Breast epithelium (tissue), 4 donors: ENCODE data around the gene ADAMTSL5. TPM values are rescaled to one million over a fixed set of nuclear protein-coding genes. Genes with fewer than 3 reads are reported as not detected.

ENCODE experiments used
- DNase-seq, 2 donors: peaks; one replicate each; pipeline ENCODE4 v3.0.0-alpha.2; 2019; ENCODE audit warnings: low spot score in 2 of 2
- H3K27ac ChIP-seq, 2 donors: fragments of 200-600 bp; sonication (generic) in 1 of 2; one replicate each; pipeline ENCODE4 v1.5.1; 2016 to 2019; ENCODE audit warnings: mild to moderate bottlenecking in 1 of 2
- H3K27me3 ChIP-seq, 2 donors: fragments of 200-600 bp; sonication (generic) in 1 of 2; one replicate each; pipeline versions ENCODE4 v1.5.1 to v1.6.0; 2017 to 2019; ENCODE audit warnings: control low read depth in 1 of 2, mild to moderate bottlenecking in 1 of 2
- H3K36me3 ChIP-seq: fragments of 200-600 bp; one replicate; pipeline ENCODE4 v1.5.1; 2019
- H3K4me1 ChIP-seq, 2 donors: fragments of 200-600 bp; sonication (generic); one replicate each; pipeline ENCODE4 v1.5.1; 2016 to 2019; ENCODE audit warnings: control low read depth in 1 of 2
- H3K4me3 ChIP-seq, 3 donors: fragments of 200-600 bp; sonication (generic); 1 replicate in 2 of 3; 2 replicates in 1 of 3; pipeline ENCODE4 v1.5.1; 2016 to 2019; ENCODE audit warnings: mild to moderate bottlenecking in 3 of 3, moderate library complexity in 2 of 3
- H3K9me3 ChIP-seq, 2 donors: fragments of 200-600 bp; sonication (generic) in 1 of 2; one replicate each; pipeline ENCODE4 v1.5.1; 2016 to 2019; ENCODE audit warnings: control low read depth in 1 of 2
- CTCF ChIP-seq, 3 donors: fragments of 450-650 bp; IDR thresholded peaks; one replicate each; pipeline ENCODE4 v1.5.1; 2016 to 2017; ENCODE audit warnings: antibody characterized with exemption in 3 of 3, mild to moderate bottlenecking in 3 of 3, moderate library complexity in 3 of 3
- POLR2A ChIP-seq: fragments of 450-650 bp; IDR thresholded peaks from one replicate; pipeline ENCODE4 v1.6.1; 2016; ENCODE audit warnings: antibody characterized with exemption, mild to moderate bottlenecking, moderate library complexity
- POLR2AphosphoS5 ChIP-seq, 3 donors: sonication (generic); formaldehyde crosslinking; IDR thresholded peaks; one replicate each; pipeline ENCODE4 v1.6.1; 2017; ENCODE audit warnings: antibody characterized with exemption in 3 of 3
- intact Hi-C: fragments of 100-400 bp; cut with DNase I; formaldehyde crosslinking; loops from one replicate; pipeline ENCODE4 v1.15.1; 2023; ENCODE audit warnings: low total_unique reads
- total RNA-seq, 3 donors: library from RNA; depleted of rRNA; stranded (reverse); fragments of >200 nt; gene quantifications; one replicate each; pipeline ENCODE4 v1.1.0, GENCODE V29; 2016

The ADAMTSL5 gene
- total RNA-seq, 3 donors from 2014 or later, result 1.3 to 3.5 (median 2.1) TPM

GRCh38 chr19:1459479-1459878 is 53.3 kb downstream of the ADAMTSL5 start:
- no peaks in the 10 kb centered on the region for H3K9me3 ChIP-seq
- H3K36me3 ChIP-seq, result no peaks in the 10 kb centered on the region
- H3K4me3 ChIP-seq, result no peak overlapping the region
- DNase-seq, result no peak
- intact Hi-C loops, result no loop called here
- no peaks in the 10 kb centered on the region for H3K4me1 ChIP-seq
- H3K27ac ChIP-seq, result no peak overlapping the region
- H3K27me3 ChIP-seq, result peaks cover 5 to 21% of the 10 kb centered on the region in 2 donors
- TF ChIP-seq POLR2AphosphoS5 (IDR thresholded peaks at IDR 0.05) (no peak), CTCF (IDR thresholded peaks at IDR 0.05) (no peak), POLR2A (no peak)

- peaks cover 5 to 6% of the 10 kb centered on the region in 2 donors for H3K4me1 ChIP-seq
- H3K4me3 ChIP-seq, result no peak overlapping the region
- no peak for TF ChIP-seq CTCF (IDR thresholded peaks at IDR 0.05)
- no peak for TF ChIP-seq POLR2A
- TF ChIP-seq POLR2AphosphoS5 (IDR thresholded peaks at IDR 0.05), result no peak
- no peak overlapping the region for H3K27ac ChIP-seq
- peaks cover 7 to 32% of the 10 kb centered on the region in 2 donors for H3K27me3 ChIP-seq
- no peaks in the 10 kb centered on the region for H3K36me3 ChIP-seq
- no peaks in the 10 kb centered on the region for H3K9me3 ChIP-seq
- no peak for DNase-seq
- intact Hi-C loops, result no loop called here
Measured at GRCh38 chr19:1457892-1458291, 54.9 kb downstream of the ADAMTSL5 start.

GRCh38 chr19:1457031-1457739 is 55.6 kb downstream of the ADAMTSL5 start:
- DNase-seq, result no peak
- H3K27ac ChIP-seq, result no peak overlapping the region
- H3K27me3 ChIP-seq, result peaks cover 11 to 39% of the 10 kb centered on the region in 2 donors
- no peak overlapping the region for H3K4me3 ChIP-seq
- peaks cover 5 to 6% of the 10 kb centered on the region in 2 donors for H3K4me1 ChIP-seq
- no peak for TF ChIP-seq POLR2A
- no peak for TF ChIP-seq CTCF (IDR thresholded peaks at IDR 0.05)
- TF ChIP-seq POLR2AphosphoS5 (IDR thresholded peaks at IDR 0.05), result no peak
- no peaks in the 10 kb centered on the region for H3K36me3 ChIP-seq
- no peaks in the 10 kb centered on the region for H3K9me3 ChIP-seq
- intact Hi-C loops, result no loop called here

GRCh38 chr19:1456121-1456900 is 56.5 kb downstream of the ADAMTSL5 start:
- peaks cover 14 to 47% of the 10 kb centered on the region in 2 donors for H3K27me3 ChIP-seq
- H3K27ac ChIP-seq, result no peak overlapping the region
- H3K4me3 ChIP-seq, result no peak overlapping the region
- no peak for TF ChIP-seq POLR2AphosphoS5 (IDR thresholded peaks at IDR 0.05)
- no peak for TF ChIP-seq POLR2A
- no peak for TF ChIP-seq CTCF (IDR thresholded peaks at IDR 0.05)
- H3K36me3 ChIP-seq, result no peaks in the 10 kb centered on the region
- H3K9me3 ChIP-seq, result no peaks in the 10 kb centered on the region
- peaks cover 5 to 6% of the 10 kb centered on the region in 2 donors for H3K4me1 ChIP-seq
- no peak for DNase-seq
- intact Hi-C loops, result no loop called here
